Skeletal muscle satellite cell (primary cell): Measurements from ENCODE around the gene COL7A1.

Source experiments
- H3K27me3 ChIP-seq: 2 replicates; pipeline ENCODE4 v1.7.0; 2013; ENCODE audit warnings: low read length; ENCODE audit not compliant: control insufficient read depth, insufficient read depth
- H3K36me3 ChIP-seq: 2 replicates; pipeline ENCODE4 v1.7.0; 2013; ENCODE audit warnings: mild to moderate bottlenecking, control low read depth, low read length; ENCODE audit not compliant: insufficient read depth
- H3K4me1 ChIP-seq: 2 replicates; pipeline ENCODE4 v1.7.0; 2013; ENCODE audit warnings: low read length; ENCODE audit not compliant: control insufficient read depth, insufficient read depth
- H3K4me2 ChIP-seq: 2 replicates; pipeline ENCODE4 v1.7.0; 2013; ENCODE audit warnings: mild to moderate bottlenecking, low read length
- H3K4me3 ChIP-seq: 2 replicates; pipeline ENCODE4 v1.7.0; 2013; ENCODE audit warnings: low read length
- H3K9ac ChIP-seq: 2 replicates; pipeline ENCODE4 v1.7.0; 2013; ENCODE audit warnings: mild to moderate bottlenecking, low read depth, low read length, moderate library complexity
- H3K9me3 ChIP-seq: replicated peaks from 2 replicates; pipeline ENCODE4 v1.7.0; 2013; ENCODE audit warnings: mild to moderate bottlenecking, control low read depth, low read length

COL7A1 gene

GRCh38 chr3:48597408-48597800 is 2.3 kb upstream of the COL7A1 start:
- Histone ChIP-seq H3K9me3 (no peaks in the 10 kb centered on the region), H3K36me3 (peaks cover 56% of the 10 kb centered on the region), H3K4me3 (no peak overlapping the region), H3K4me2 (no peak overlapping the region), H3K4me1 (peaks cover 53% of the 10 kb centered on the region), H3K9ac (no peak overlapping the region), H3K27me3 (no peaks in the 10 kb centered on the region)

GRCh38 chr3:48596676-48597407 is 1.7 kb upstream of the COL7A1 start:
- no peaks in the 10 kb centered on the region for H3K9me3 ChIP-seq
- no peak overlapping the region for H3K4me2 ChIP-seq
- H3K36me3 ChIP-seq, result peaks cover 53% of the 10 kb centered on the region
- no peak overlapping the region for H3K9ac ChIP-seq
- no peak overlapping the region for H3K4me3 ChIP-seq
- peaks cover 53% of the 10 kb centered on the region for H3K4me1 ChIP-seq
- H3K27me3 ChIP-seq, result no peaks in the 10 kb centered on the region

GRCh38 chr3:48596157-48596556 is 1.0 kb upstream of the COL7A1 start:
- Histone ChIP-seq H3K4me1 (peaks cover 53% of the 10 kb centered on the region), H3K9ac (peak overlapping the region; percentile 1), H3K27me3 (no peaks in the 10 kb centered on the region), H3K4me3 (no peak overlapping the region), H3K36me3 (peaks cover 46% of the 10 kb centered on the region), H3K4me2 (peak overlapping the region; percentile 92), H3K9me3 (no peaks in the 10 kb centered on the region)

- peak overlapping the region; percentile 66 for H3K4me3 ChIP-seq
- peak overlapping the region; percentile 92 for H3K4me2 ChIP-seq
- no peaks in the 10 kb centered on the region for H3K9me3 ChIP-seq
- peak overlapping the region; percentile 1 for H3K9ac ChIP-seq
- H3K4me1 ChIP-seq, result peaks cover 53% of the 10 kb centered on the region
- peaks cover 41% of the 10 kb centered on the region for H3K36me3 ChIP-seq
- no peaks in the 10 kb centered on the region for H3K27me3 ChIP-seq
These were observed 495 bp upstream of the COL7A1 start for GRCh38 chr3:48595526-48596121.

GRCh38 chr3:48594417-48595049 is 596 bp downstream of the COL7A1 start:
- H3K9me3 ChIP-seq, result no peaks in the 10 kb centered on the region
- no peaks in the 10 kb centered on the region for H3K27me3 ChIP-seq
- peaks cover 48% of the 10 kb centered on the region for H3K4me1 ChIP-seq
- H3K9ac ChIP-seq, result peak overlapping the region; percentile 66
- peaks cover 30% of the 10 kb centered on the region for H3K36me3 ChIP-seq
- peak overlapping the region; percentile 66 for H3K4me3 ChIP-seq
- H3K4me2 ChIP-seq, result peak overlapping the region; percentile 92

GRCh38 chr3:48593337-48593736 is 1.8 kb downstream of the COL7A1 start:
- Histone ChIP-seq H3K9ac (no peak overlapping the region), H3K4me3 (no peak overlapping the region), H3K4me1 (peaks cover 36% of the 10 kb centered on the region), H3K27me3 (no peaks in the 10 kb centered on the region), H3K4me2 (no peak overlapping the region), H3K9me3 (no peaks in the 10 kb centered on the region), H3K36me3 (peaks cover 20% of the 10 kb centered on the region)

GRCh38 chr3:48592519-48593087 is 2.5 kb downstream of the COL7A1 start:
- Histone ChIP-seq H3K9me3 (no peaks in the 10 kb centered on the region), H3K4me3 (no peak overlapping the region)

GRCh38 chr3:48591886-48592518 is 3.1 kb downstream of the COL7A1 start:
- Histone ChIP-seq H3K9ac (no peak overlapping the region), H3K4me1 (peaks cover 27% of the 10 kb centered on the region), H3K9me3 (no peaks in the 10 kb centered on the region), H3K4me2 (no peak overlapping the region), H3K4me3 (no peak overlapping the region), H3K36me3 (peaks cover 7% of the 10 kb centered on the region), H3K27me3 (no peaks in the 10 kb centered on the region)

More at GRCh38 chr3:48592519-48593087, 2.5 kb downstream of the COL7A1 start:
- peaks cover 28% of the 10 kb centered on the region for H3K4me1 ChIP-seq
- no peaks in the 10 kb centered on the region for H3K27me3 ChIP-seq
- H3K36me3 ChIP-seq, result peaks cover 13% of the 10 kb centered on the region
- no peak overlapping the region for H3K4me2 ChIP-seq
- H3K9ac ChIP-seq, result no peak overlapping the region

- no peak overlapping the region for H3K4me2 ChIP-seq
- no peak overlapping the region for H3K4me3 ChIP-seq
- peaks cover 8% of the 10 kb centered on the region for H3K36me3 ChIP-seq
- peaks cover 24% of the 10 kb centered on the region for H3K4me1 ChIP-seq
- H3K27me3 ChIP-seq, result no peaks in the 10 kb centered on the region
- no peaks in the 10 kb centered on the region for H3K9me3 ChIP-seq
- no peak overlapping the region for H3K9ac ChIP-seq
These were observed 3.7 kb downstream of the COL7A1 start for GRCh38 chr3:48591436-48591835.

GRCh38 chr3:48588230-48588629 is 6.9 kb downstream of the COL7A1 start:
- H3K4me1 ChIP-seq, result no peaks in the 10 kb centered on the region
- H3K36me3 ChIP-seq, result peaks cover 13% of the 10 kb centered on the region
- H3K9ac ChIP-seq, result no peak overlapping the region
- no peak overlapping the region for H3K4me3 ChIP-seq
- no peak overlapping the region for H3K4me2 ChIP-seq
- no peaks in the 10 kb centered on the region for H3K27me3 ChIP-seq
- no peaks in the 10 kb centered on the region for H3K9me3 ChIP-seq

GRCh38 chr3:48587686-48588085 is 7.4 kb downstream of the COL7A1 start:
- no peaks in the 10 kb centered on the region for H3K4me1 ChIP-seq
- H3K27me3 ChIP-seq, result no peaks in the 10 kb centered on the region
- no peak overlapping the region for H3K9ac ChIP-seq
- H3K4me2 ChIP-seq, result no peak overlapping the region
- H3K9me3 ChIP-seq, result no peaks in the 10 kb centered on the region
- H3K36me3 ChIP-seq, result peaks cover 12% of the 10 kb centered on the region
- no peak overlapping the region for H3K4me3 ChIP-seq
